SJCRH30 (cell line): ENCODE measurements around the gene ZNF700. TPM values are rescaled to one million over a fixed set of nuclear protein-coding genes. Genes with fewer than 3 reads are reported as not detected.

Source experiments
- DNase-seq, 2 experiments: peaks; one replicate each; pipeline ENCODE4 v3.0.0-alpha.2; 2015 to 2020
- H3K27ac ChIP-seq: fragments of 250-450 bp; sonication (Bioruptor Pico); 2 replicates; pipeline ENCODE4 v1.5.1; 2020; ENCODE audit warnings: mild to moderate bottlenecking, moderate library complexity
- H3K27me3 ChIP-seq: fragments of 250-450 bp; sonication (Bioruptor Pico); 2 replicates; pipeline ENCODE4 v1.5.1; 2020; ENCODE audit warnings: mild to moderate bottlenecking, moderate library complexity
- H3K36me3 ChIP-seq: fragments of 250-450 bp; sonication (Bioruptor Pico); 2 replicates; pipeline ENCODE4 v1.5.1; 2020; ENCODE audit warnings: mild to moderate bottlenecking, moderate library complexity
- H3K4me1 ChIP-seq: fragments of 250-450 bp; sonication (Bioruptor Pico); 2 replicates; pipeline ENCODE4 v1.5.1; 2020; ENCODE audit warnings: mild to moderate bottlenecking, moderate library complexity
- H3K4me3 ChIP-seq: fragments of 250-450 bp; sonication (Bioruptor Pico); 2 replicates; pipeline ENCODE4 v1.5.1; 2020; ENCODE audit warnings: mild to moderate bottlenecking, moderate library complexity
- H3K9me3 ChIP-seq: fragments of 250-450 bp; sonication (Bioruptor Pico); replicated peaks from 2 replicates; pipeline ENCODE4 v1.5.1; 2020; ENCODE audit warnings: mild to moderate bottlenecking, moderate library complexity
- total RNA-seq: library from RNA; depleted of rRNA; stranded (reverse); fragments of >200 nt; shearing (Covaris generic); gene quantifications from 2 replicates; pipeline ENCODE4 v1.2.3, GENCODE V29; 2014

ZNF700 gene
- total RNA-seq, 1 experiment from 2014 or later, result 19.6 TPM

- DNase-seq, result peak; percentile 87 to 95
- Histone ChIP-seq H3K27me3 (no peaks in the 10 kb centered on the region), H3K36me3 (no peaks in the 10 kb centered on the region), H3K9me3 (0 out of 2 replicates have a peak, but pooled peaks cover 4% of the 10 kb centered on the region), H3K27ac (no peak overlapping the region), H3K4me1 (no peaks in the 10 kb centered on the region), H3K4me3 (peak overlapping the region; percentile 68)
Measured at GRCh38 chr19:11963566-11964355, 38.9 kb downstream of the ZNF700 start.

GRCh38 chr19:11964496-11964857 is 39.6 kb downstream of the ZNF700 start:
- peak overlapping the region; percentile 68 for H3K4me3 ChIP-seq

GRCh38 chr19:11964858-11965645 is 40.1 kb downstream of the ZNF700 start, which contains the start of gene ZNF763:
ZNF763 (plus strand) TSS chr19:11965040; CDS start chr19:11965209, 169 bp downstream.
- Histone ChIP-seq H3K9me3 (no peaks in the 10 kb centered on the region), H3K4me1 (no peaks in the 10 kb centered on the region), H3K27me3 (no peaks in the 10 kb centered on the region), H3K27ac (peak within 1 kb of the TSS; percentile 10; the same call in 1 of the 2 replicates), H3K4me3 (peak within 1 kb of the TSS; percentile 68), H3K36me3 (no peaks in the 10 kb centered on the region)
- DNase-seq, result peak; percentile 89 to 93

More at GRCh38 chr19:11964496-11964857, 39.6 kb downstream of the ZNF700 start:
- H3K9me3 ChIP-seq, result 0 out of 2 replicates have a peak, but pooled peaks cover 3% of the 10 kb centered on the region
- DNase-seq, result peak in 1 of 2 experiments; percentile 63
- no peaks in the 10 kb centered on the region for H3K27me3 ChIP-seq
- no peaks in the 10 kb centered on the region for H3K36me3 ChIP-seq
- H3K4me1 ChIP-seq, result no peaks in the 10 kb centered on the region
- H3K27ac ChIP-seq, result no peak overlapping the region

GRCh38 chr19:11970174-11970573 is 45.3 kb downstream of the ZNF700 start:
- Histone ChIP-seq H3K9me3 (no peaks in the 10 kb centered on the region; the same call in 1 of the 2 replicates), H3K27ac (no peak overlapping the region), H3K27me3 (no peaks in the 10 kb centered on the region), H3K4me3 (no peak overlapping the region), H3K4me1 (no peaks in the 10 kb centered on the region), H3K36me3 (no peaks in the 10 kb centered on the region)
- DNase-seq, result no peak

- Histone ChIP-seq H3K4me1 (no peaks in the 10 kb centered on the region), H3K27me3 (no peaks in the 10 kb centered on the region), H3K4me3 (no peak overlapping the region), H3K27ac (no peak overlapping the region), H3K36me3 (no peaks in the 10 kb centered on the region), H3K9me3 (peaks cover 5% of the 10 kb centered on the region)
- no peak for DNase-seq
Measured at GRCh38 chr19:11971041-11971440, 46.1 kb downstream of the ZNF700 start.

- Histone ChIP-seq H3K4me3 (no peak overlapping the region), H3K27me3 (no peaks in the 10 kb centered on the region), H3K9me3 (peaks cover 5% of the 10 kb centered on the region), H3K36me3 (no peaks in the 10 kb centered on the region), H3K4me1 (no peaks in the 10 kb centered on the region), H3K27ac (no peak overlapping the region)
- no peak for DNase-seq
Measured at GRCh38 chr19:11973019-11973810, 48.3 kb downstream of the ZNF700 start.

GRCh38 chr19:11978492-11979100 is 53.7 kb downstream of the ZNF700 start:
- DNase-seq, result no peak
- Histone ChIP-seq H3K4me3 (no peak overlapping the region), H3K27me3 (no peaks in the 10 kb centered on the region), H3K4me1 (no peaks in the 10 kb centered on the region), H3K9me3 (peaks cover 38% of the 10 kb centered on the region), H3K27ac (no peak overlapping the region), H3K36me3 (0 out of 2 replicates have a peak, but pooled peaks cover 2% of the 10 kb centered on the region)

- H3K36me3 ChIP-seq, result 0 out of 2 replicates have a peak, but pooled peaks cover 2% of the 10 kb centered on the region
- no peak for DNase-seq
- no peaks in the 10 kb centered on the region for H3K4me1 ChIP-seq
- H3K27ac ChIP-seq, result no peak overlapping the region
- no peaks in the 10 kb centered on the region for H3K27me3 ChIP-seq
- H3K4me3 ChIP-seq, result no peak overlapping the region
- peaks cover 38% of the 10 kb centered on the region for H3K9me3 ChIP-seq
Measured at GRCh38 chr19:11979527-11979926, 54.6 kb downstream of the ZNF700 start.

GRCh38 chr19:11982526-11982925 is 57.6 kb downstream of the ZNF700 start:
- H3K27me3 ChIP-seq, result no peaks in the 10 kb centered on the region
- H3K9me3 ChIP-seq, result peaks cover 33% of the 10 kb centered on the region
- H3K36me3 ChIP-seq, result 0 out of 2 replicates have a peak, but pooled peaks cover 2% of the 10 kb centered on the region
- H3K27ac ChIP-seq, result no peak overlapping the region
- no peaks in the 10 kb centered on the region for H3K4me1 ChIP-seq
- H3K4me3 ChIP-seq, result no peak overlapping the region
- no peak for DNase-seq

GRCh38 chr19:11984986-11985385 is 60.1 kb downstream of the ZNF700 start:
- Histone ChIP-seq H3K36me3 (peaks cover 7% of the 10 kb centered on the region; the same call in 1 of the 2 replicates), H3K9me3 (peaks cover 18% of the 10 kb centered on the region), H3K4me3 (no peak overlapping the region), H3K4me1 (no peaks in the 10 kb centered on the region), H3K27me3 (no peaks in the 10 kb centered on the region), H3K27ac (no peak overlapping the region)
- peak; percentile 67 to 81 for DNase-seq

- peaks cover 8% of the 10 kb centered on the region for H3K9me3 ChIP-seq
- peaks cover 5% of the 10 kb centered on the region; the same call in 1 of the 2 replicates for H3K36me3 ChIP-seq
- no peaks in the 10 kb centered on the region for H3K27me3 ChIP-seq
- DNase-seq, result no peak
- H3K4me1 ChIP-seq, result no peaks in the 10 kb centered on the region
- H3K27ac ChIP-seq, result no peak overlapping the region
- H3K4me3 ChIP-seq, result no peak overlapping the region
Measured at GRCh38 chr19:11986754-11987153, 61.8 kb downstream of the ZNF700 start.

- peak; percentile 99 for DNase-seq
- peaks cover 5% of the 10 kb centered on the region; the same call in 1 of the 2 replicates for H3K36me3 ChIP-seq
- H3K27me3 ChIP-seq, result no peaks in the 10 kb centered on the region
- peak overlapping the region; percentile 51 for H3K27ac ChIP-seq
- H3K4me1 ChIP-seq, result no peaks in the 10 kb centered on the region
- no peaks in the 10 kb centered on the region for H3K9me3 ChIP-seq
- peak overlapping the region; percentile 91 for H3K4me3 ChIP-seq
Measured at GRCh38 chr19:11987405-11988281, 62.7 kb downstream of the ZNF700 start.

- H3K27ac ChIP-seq, result no peak overlapping the region
- H3K4me3 ChIP-seq, result no peak overlapping the region
- H3K4me1 ChIP-seq, result no peaks in the 10 kb centered on the region
Measured at GRCh38 chr19:11989112-11989456, 64.2 kb downstream of the ZNF700 start.

More at GRCh38 chr19:11989112-11989456, 64.2 kb downstream of the ZNF700 start:
- peak in 1 of 2 experiments; percentile 10 for DNase-seq
- Histone ChIP-seq H3K27me3 (no peaks in the 10 kb centered on the region), H3K9me3 (no peaks in the 10 kb centered on the region), H3K36me3 (peaks cover 7% of the 10 kb centered on the region; the same call in 1 of the 2 replicates)
